ENCODE measurements around the gene TMPRSS3.

Gene TMPRSS3

DNA sequence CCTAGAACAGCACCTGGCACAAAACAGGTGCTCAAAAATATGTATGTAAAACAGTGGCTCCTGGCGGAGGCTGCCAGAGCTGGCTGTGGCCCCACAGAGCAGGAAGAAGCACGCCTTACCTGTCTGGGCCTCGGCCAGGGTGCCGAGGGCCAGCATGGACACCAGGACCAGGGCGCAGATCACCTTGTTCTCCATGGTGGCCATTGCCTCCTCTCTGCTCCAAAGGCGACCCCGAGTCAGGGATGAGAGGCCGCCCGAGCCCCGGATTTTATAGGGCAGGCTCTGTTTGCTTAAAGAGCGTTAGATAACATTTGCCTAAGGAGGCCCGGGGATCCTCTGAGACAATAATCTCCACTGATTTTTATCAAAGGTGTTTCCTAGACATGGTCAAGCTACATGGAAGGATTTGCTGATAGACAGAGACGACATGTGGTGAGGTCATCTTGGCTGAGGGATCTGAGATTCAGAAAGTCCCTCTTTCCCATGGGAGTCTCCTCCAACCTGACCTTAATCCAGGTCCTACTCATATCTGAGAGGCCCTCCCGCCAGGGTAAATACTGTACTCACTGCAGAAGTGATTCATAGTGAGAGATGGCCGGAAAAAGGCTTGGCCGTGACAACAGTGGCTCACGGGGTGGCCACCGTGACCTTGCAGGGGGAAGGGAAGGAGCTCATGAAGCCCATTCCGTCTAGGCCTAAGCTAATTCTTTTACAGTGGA lies 29.4 kb downstream of the TMPRSS3 start, which contains the start of gene TFF1:
TFF1 (minus strand) TSS at position 244 of the 719 bp plus-strand sequence; CDS start at position 204, 40 bp downstream.
- no peak within 1 kb of the TSS for H4K8ac ChIP-seq (ENCODE audit: low read length)
- no peak within 1 kb of the TSS for H4K91ac ChIP-seq (ENCODE audit: low read length)
- no peak within 1 kb of the TSS for H3K4me2 ChIP-seq (ENCODE audit: low read length, poor library complexity, severe bottlenecking)
- H3K36me3 ChIP-seq (ENCODE audit: control insufficient read depth in 1 of 2, insufficient read depth in 2 of 2, low read depth in 1 of 2, low read length in 2 of 2), result no peaks in the 10 kb centered on the region
- no peak for DNase-seq
- no peaks in the 10 kb centered on the region for H3K79me1 ChIP-seq (replicated peaks; ENCODE audit: low read length, poor library complexity, severe bottlenecking)
- H3K4me1 ChIP-seq (ENCODE audit: control insufficient read depth, insufficient read depth, low read depth, low read length), result no peaks in the 10 kb centered on the region
- H3K23ac ChIP-seq (ENCODE audit: low read length in 2 of 2), result no peak within 1 kb of the TSS
- peaks cover 22 to 49% of the 10 kb centered on the region in 2 experiments for H3K27me3 ChIP-seq (ENCODE audit: control insufficient read depth in 1 of 2, insufficient read depth in 1 of 2, low read length in 2 of 2)
- H3K27ac ChIP-seq (ENCODE audit: low read length, poor library complexity, severe bottlenecking), result no peak within 1 kb of the TSS
- no peak within 1 kb of the TSS for H2AFZ ChIP-seq (ENCODE audit: low read depth, low read length)
- WGBS, result 81% methylated on average over 18 of the region's 19 CpGs
- H3K9me3 ChIP-seq (ENCODE audit: control insufficient read depth, low read length), result no peaks in the 10 kb centered on the region
- no peak within 1 kb of the TSS for H3K4ac ChIP-seq (ENCODE audit: low read depth in 1 of 2, low read length in 2 of 2)
- H2BK5ac ChIP-seq (ENCODE audit: low read depth, low read length, poor library complexity, severe bottlenecking), result no peak within 1 kb of the TSS
- H3K18ac ChIP-seq (ENCODE audit: low read depth in 1 of 2, low read length in 2 of 2), result no peak within 1 kb of the TSS
- no peak within 1 kb of the TSS for H2BK15ac ChIP-seq (ENCODE audit: low read depth, poor library complexity, severe bottlenecking)
- no peak within 1 kb of the TSS for H3K14ac ChIP-seq (ENCODE audit: low read length in 2 of 2)
- no peak within 1 kb of the TSS for H3K4me3 ChIP-seq (ENCODE audit: insufficient read depth in 1 of 2, low read depth in 1 of 2, low read length in 2 of 2)
- no peak within 1 kb of the TSS for H2BK12ac ChIP-seq (ENCODE audit: low read length in 2 of 2)
- no peak within 1 kb of the TSS for H3K9ac ChIP-seq (ENCODE audit: low read length)
- no peak within 1 kb of the TSS for H2BK120ac ChIP-seq (ENCODE audit: low read depth, low read length)
- H2AK5ac ChIP-seq (ENCODE audit: low read length, severe bottlenecking), result no peak within 1 kb of the TSS

DNA sequence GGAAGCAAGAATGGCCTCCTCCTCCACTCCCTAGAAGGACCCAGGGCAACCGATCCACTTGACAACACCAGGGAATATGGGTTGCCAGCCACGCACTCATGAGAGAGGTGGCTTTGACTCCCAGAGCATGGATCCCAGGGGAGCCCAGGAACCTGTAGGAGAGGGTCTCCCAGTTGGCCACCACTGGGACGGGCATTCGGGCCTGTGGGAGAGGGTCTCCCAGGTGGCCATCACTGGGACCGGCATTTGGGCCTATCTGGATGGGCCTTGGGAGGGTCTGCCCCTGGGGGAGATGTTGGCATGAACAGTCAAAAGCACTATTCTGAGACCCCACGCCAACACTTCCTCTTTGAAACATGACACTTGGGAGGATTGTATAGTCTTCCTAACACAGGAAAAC lies 30.1 kb downstream of the TMPRSS3 start:
- Histone ChIP-seq H3K4me2 (ENCODE audit: low read length, poor library complexity, severe bottlenecking) (no peak overlapping the region), H4K91ac (ENCODE audit: low read length) (no peak overlapping the region), H3K9ac (ENCODE audit: low read length) (no peak overlapping the region), H3K9me3 (ENCODE audit: control insufficient read depth, low read length) (no peaks in the 10 kb centered on the region), H2BK5ac (ENCODE audit: low read depth, low read length, poor library complexity, severe bottlenecking) (no peak overlapping the region), H2BK12ac (ENCODE audit: low read length in 2 of 2) (no peak overlapping the region), H3K79me1 (replicated peaks; ENCODE audit: low read length, poor library complexity, severe bottlenecking) (no peaks in the 10 kb centered on the region), H2BK15ac (ENCODE audit: low read depth, poor library complexity, severe bottlenecking) (no peak overlapping the region), H3K14ac (ENCODE audit: low read length in 2 of 2) (no peak overlapping the region), H3K4me1 (ENCODE audit: control insufficient read depth, insufficient read depth, low read depth, low read length) (peaks cover 2% of the 10 kb centered on the region), H3K18ac (ENCODE audit: low read depth in 1 of 2, low read length in 2 of 2) (no peak overlapping the region), H3K4ac (ENCODE audit: low read depth in 1 of 2, low read length in 2 of 2) (no peak overlapping the region), H3K27me3 (ENCODE audit: control insufficient read depth in 1 of 2, insufficient read depth in 1 of 2, low read length in 2 of 2) (peaks cover 26 to 51% of the 10 kb centered on the region in 2 experiments), H2AFZ (ENCODE audit: low read depth, low read length) (no peak overlapping the region), H3K4me3 (ENCODE audit: insufficient read depth in 1 of 2, low read depth in 1 of 2, low read length in 2 of 2) (no peak overlapping the region), H2BK120ac (ENCODE audit: low read depth, low read length) (no peak overlapping the region), H3K27ac (ENCODE audit: low read length, poor library complexity, severe bottlenecking) (no peak overlapping the region), H2AK5ac (ENCODE audit: low read length, severe bottlenecking) (no peak overlapping the region), H3K23ac (ENCODE audit: low read length in 2 of 2) (no peak overlapping the region), H3K36me3 (ENCODE audit: control insufficient read depth in 1 of 2, insufficient read depth in 2 of 2, low read depth in 1 of 2, low read length in 2 of 2) (no peaks in the 10 kb centered on the region), H4K8ac (ENCODE audit: low read length) (no peak overlapping the region)
- 74% methylated on average over 6 of the region's 6 CpGs for WGBS
- no peak for DNase-seq

DNA sequence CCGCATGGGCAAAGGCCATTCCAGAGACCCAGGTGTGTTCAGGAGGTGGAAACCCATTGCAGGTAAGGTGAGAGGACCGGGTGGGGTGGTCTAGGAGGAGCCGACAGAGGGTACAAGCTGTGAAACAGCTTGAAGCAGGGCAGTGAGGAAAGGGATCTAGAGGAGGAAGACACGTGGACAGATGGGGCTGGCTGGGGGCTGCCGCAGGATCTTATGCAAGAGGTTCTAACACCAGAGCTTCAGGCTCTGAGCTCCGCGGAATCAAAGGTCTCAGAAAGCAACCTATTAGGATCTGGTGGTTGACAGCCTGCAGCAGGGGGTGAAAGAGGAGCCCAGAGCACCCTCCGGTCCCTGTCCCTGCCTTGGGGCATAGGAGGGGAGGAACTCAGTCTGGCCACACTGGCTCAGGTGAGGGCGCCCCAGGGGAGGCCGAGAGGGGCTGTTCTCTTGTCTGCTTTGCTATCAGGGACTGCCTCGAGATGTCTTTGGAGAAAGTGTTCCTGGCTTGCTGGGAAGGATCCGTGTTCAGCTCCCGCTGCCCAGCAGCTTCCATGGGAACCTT lies 31.5 kb downstream of the TMPRSS3 start:
- no peak overlapping the region for H3K4me2 ChIP-seq (ENCODE audit: low read length, poor library complexity, severe bottlenecking)
- no peak overlapping the region for H4K8ac ChIP-seq (ENCODE audit: low read length)
- H3K23ac ChIP-seq (ENCODE audit: low read length in 2 of 2), result no peak overlapping the region
- no peak for DNase-seq
- no peak overlapping the region for H2BK5ac ChIP-seq (ENCODE audit: low read depth, low read length, poor library complexity, severe bottlenecking)
- no peak overlapping the region for H3K18ac ChIP-seq (ENCODE audit: low read depth in 1 of 2, low read length in 2 of 2)
- no peak overlapping the region for H2BK120ac ChIP-seq (ENCODE audit: low read depth, low read length)
- H3K9me3 ChIP-seq (ENCODE audit: control insufficient read depth, low read length), result peaks cover 8% of the 10 kb centered on the region
- no peak overlapping the region for H2BK15ac ChIP-seq (ENCODE audit: low read depth, poor library complexity, severe bottlenecking)
- no peak overlapping the region for H4K91ac ChIP-seq (ENCODE audit: low read length)
- 83% methylated on average over 13 of the region's 13 CpGs for WGBS
- no peak overlapping the region for H3K14ac ChIP-seq (ENCODE audit: low read length in 2 of 2)
- no peak overlapping the region for H3K4me3 ChIP-seq (ENCODE audit: insufficient read depth in 1 of 2, low read depth in 1 of 2, low read length in 2 of 2)
- peaks cover 26 to 44% of the 10 kb centered on the region in 2 experiments for H3K27me3 ChIP-seq (ENCODE audit: control insufficient read depth in 1 of 2, insufficient read depth in 1 of 2, low read length in 2 of 2)
- H2BK12ac ChIP-seq (ENCODE audit: low read length in 2 of 2), result no peak overlapping the region
- no peak overlapping the region for H3K9ac ChIP-seq (ENCODE audit: low read length)
- H3K79me1 ChIP-seq (replicated peaks; ENCODE audit: low read length, poor library complexity, severe bottlenecking), result no peaks in the 10 kb centered on the region
- H3K27ac ChIP-seq (ENCODE audit: low read length, poor library complexity, severe bottlenecking), result no peak overlapping the region
- H2AK5ac ChIP-seq (ENCODE audit: low read length, severe bottlenecking), result no peak overlapping the region
- H3K4ac ChIP-seq (ENCODE audit: low read depth in 1 of 2, low read length in 2 of 2), result no peak overlapping the region
- H3K4me1 ChIP-seq (ENCODE audit: control insufficient read depth, insufficient read depth, low read depth, low read length), result peaks cover 2% of the 10 kb centered on the region
- no peak overlapping the region for H2AFZ ChIP-seq (ENCODE audit: low read depth, low read length)
- no peaks in the 10 kb centered on the region for H3K36me3 ChIP-seq (ENCODE audit: control insufficient read depth in 1 of 2, insufficient read depth in 2 of 2, low read depth in 1 of 2, low read length in 2 of 2)

DNA sequence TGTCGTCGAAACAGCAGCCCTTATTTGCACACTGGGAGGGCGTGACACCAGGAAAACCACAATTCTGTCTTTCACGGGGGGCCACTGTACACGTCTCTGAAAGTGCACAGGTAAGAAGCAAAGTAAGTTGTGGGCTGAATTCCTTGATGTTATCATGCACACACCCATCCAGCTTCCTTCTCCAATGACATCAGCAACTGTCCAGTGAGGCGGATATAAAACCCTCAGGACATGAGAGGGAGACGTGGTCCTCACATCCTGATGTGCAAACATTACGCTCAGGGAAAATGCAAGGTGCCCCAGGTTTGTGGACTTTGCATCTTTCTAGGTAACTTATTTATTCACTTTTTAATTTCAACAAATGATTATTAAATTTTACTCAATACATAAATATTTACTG lies 32.5 kb downstream of the TMPRSS3 start:
- Histone ChIP-seq H3K9me3 (ENCODE audit: control insufficient read depth, low read length) (peaks cover 8% of the 10 kb centered on the region), H3K4ac (ENCODE audit: low read depth in 1 of 2, low read length in 2 of 2) (no peak overlapping the region), H2BK5ac (ENCODE audit: low read depth, low read length, poor library complexity, severe bottlenecking) (no peak overlapping the region), H2BK120ac (ENCODE audit: low read depth, low read length) (no peak overlapping the region), H3K36me3 (ENCODE audit: control insufficient read depth in 1 of 2, insufficient read depth in 2 of 2, low read depth in 1 of 2, low read length in 2 of 2) (no peaks in the 10 kb centered on the region), H3K27me3 (ENCODE audit: control insufficient read depth in 1 of 2, insufficient read depth in 1 of 2, low read length in 2 of 2) (peaks cover 26 to 39% of the 10 kb centered on the region in 2 experiments), H2AFZ (ENCODE audit: low read depth, low read length) (no peak overlapping the region), H2BK15ac (ENCODE audit: low read depth, poor library complexity, severe bottlenecking) (no peak overlapping the region), H3K23ac (ENCODE audit: low read length in 2 of 2) (no peak overlapping the region), H3K14ac (ENCODE audit: low read length in 2 of 2) (no peak overlapping the region), H4K91ac (ENCODE audit: low read length) (no peak overlapping the region), H4K8ac (ENCODE audit: low read length) (no peak overlapping the region), H3K4me2 (ENCODE audit: low read length, poor library complexity, severe bottlenecking) (no peak overlapping the region), H3K4me1 (ENCODE audit: control insufficient read depth, insufficient read depth, low read depth, low read length) (peaks cover 2% of the 10 kb centered on the region), H3K18ac (ENCODE audit: low read depth in 1 of 2, low read length in 2 of 2) (no peak overlapping the region), H3K4me3 (ENCODE audit: insufficient read depth in 1 of 2, low read depth in 1 of 2, low read length in 2 of 2) (no peak overlapping the region), H3K27ac (ENCODE audit: low read length, poor library complexity, severe bottlenecking) (no peak overlapping the region), H2BK12ac (ENCODE audit: low read length in 2 of 2) (no peak overlapping the region), H2AK5ac (ENCODE audit: low read length, severe bottlenecking) (no peak overlapping the region), H3K9ac (ENCODE audit: low read length) (no peak overlapping the region), H3K79me1 (replicated peaks; ENCODE audit: low read length, poor library complexity, severe bottlenecking) (no peaks in the 10 kb centered on the region)
- no peak for DNase-seq
- WGBS, result 79% methylated on average over 7 of the region's 8 CpGs
